Hepatocyte (in vitro differentiated cells): ENCODE measurements around the gene ACVR2A. TPM values are rescaled to one million over a fixed set of nuclear protein-coding genes. Genes with fewer than 3 reads are reported as not detected.

Experiments used
- DNase-seq: peaks from one replicate; pipeline ENCODE4 v3.0.0-alpha.2; 2016; ENCODE audit warnings: low spot score
- H2AFZ ChIP-seq: fragments of 200-600 bp; sonication (generic); 2 replicates; pipeline ENCODE4 v1.6.0; 2016; ENCODE audit warnings: antibody characterized with exemption, mild to moderate bottlenecking
- H3K27ac ChIP-seq: fragments of 200-600 bp; sonication (generic); 2 replicates; pipeline ENCODE4 v1.5.1; 2016; ENCODE audit warnings: mild to moderate bottlenecking
- H3K27me3 ChIP-seq: fragments of 200-600 bp; sonication (generic); 2 replicates; pipeline ENCODE4 v1.6.1; 2016
- H3K36me3 ChIP-seq: fragments of 200-600 bp; sonication (generic); replicated peaks from 2 replicates; pipeline ENCODE4 v1.5.1; 2016; ENCODE audit warnings: low read depth; ENCODE audit not compliant: insufficient read depth
- H3K4me1 ChIP-seq: fragments of 200-600 bp; sonication (generic); 2 replicates; pipeline ENCODE4 v1.5.1; 2016; ENCODE audit warnings: mild to moderate bottlenecking, moderate library complexity; ENCODE audit not compliant: insufficient read depth
- H3K4me2 ChIP-seq: fragments of 200-600 bp; sonication (generic); 2 replicates; pipeline ENCODE4 v1.6.0; 2016
- H3K4me3 ChIP-seq: fragments of 200-600 bp; sonication (generic); 2 replicates; pipeline ENCODE4 v1.5.1; 2016; ENCODE audit warnings: mild to moderate bottlenecking
- H3K79me2 ChIP-seq: fragments of 200-600 bp; sonication (generic); 2 replicates; pipeline ENCODE4 v1.6.0; 2017; ENCODE audit warnings: mild to moderate bottlenecking
- H3K9me2 ChIP-seq: fragments of 200-600 bp; sonication (generic); replicated peaks from 2 replicates; pipeline ENCODE4 v1.6.0; 2017; ENCODE audit warnings: mild to moderate bottlenecking; ENCODE audit not compliant: insufficient read depth
- H3K9me3 ChIP-seq: fragments of 200-600 bp; sonication (generic); 2 replicates; pipeline ENCODE4 v1.5.1; 2016; ENCODE audit warnings: low read depth, mild to moderate bottlenecking
- H4K20me1 ChIP-seq: fragments of 200-600 bp; sonication (generic); 2 replicates; pipeline ENCODE4 v1.6.0; 2016; ENCODE audit warnings: mild to moderate bottlenecking; ENCODE audit not compliant: insufficient read depth, poor library complexity, severe bottlenecking
- EZH2 ChIP-seq: fragments of 200-600 bp; sonication (generic); IDR thresholded peaks from 2 replicates; pipeline ENCODE4 v1.6.1; 2016; ENCODE audit warnings: antibody characterized with exemption, mild to moderate bottlenecking, borderline replicate concordance
- EZH2phosphoT487 ChIP-seq: fragments of 200-600 bp; sonication (generic); IDR thresholded peaks from one replicate; pipeline ENCODE4 v1.6.1; 2018; ENCODE audit warnings: antibody characterized with exemption, mild to moderate bottlenecking, low read depth, moderate library complexity; ENCODE audit not compliant: unreplicated experiment, severe bottlenecking
- WGBS: methylation state at CpG from one replicate; pipeline ENCODE4 v1.1.6; 2016; ENCODE audit warnings: low lambda C conversion rate; ENCODE audit errors: missing lambda C conversion rate; 5-methylcytosine and 5-hydroxymethylcytosine counted together
- polyA plus RNA-seq: library from polyadenylated mRNA; unstranded; fragments of >200 nt; fragmentation: Nextera tagmentation; extraction: Ambion mirVana; gene quantifications from 2 replicates; pipeline ENCODE4 v1.2.1, GENCODE V29; 2016
- total RNA-seq: library from RNA; depleted of rRNA; stranded (reverse); fragments of >200 nt; gene quantifications from 2 replicates; pipeline ENCODE4 v1.2.3, GENCODE V29; 2014
- TF ChIP-seq, protein P1 (sequence below): fragments of 200-600 bp; sonication (generic); IDR thresholded peaks from 2 replicates; pipeline ENCODE4 v1.5.1; 2016; ENCODE audit warnings: antibody characterized with exemption, mild to moderate bottlenecking; ENCODE audit not compliant: poor library complexity

The ACVR2A gene
- total and polyA plus RNA-seq, 2 experiments from 2014 or later, result 21.9 to 43.0 TPM

DNA sequence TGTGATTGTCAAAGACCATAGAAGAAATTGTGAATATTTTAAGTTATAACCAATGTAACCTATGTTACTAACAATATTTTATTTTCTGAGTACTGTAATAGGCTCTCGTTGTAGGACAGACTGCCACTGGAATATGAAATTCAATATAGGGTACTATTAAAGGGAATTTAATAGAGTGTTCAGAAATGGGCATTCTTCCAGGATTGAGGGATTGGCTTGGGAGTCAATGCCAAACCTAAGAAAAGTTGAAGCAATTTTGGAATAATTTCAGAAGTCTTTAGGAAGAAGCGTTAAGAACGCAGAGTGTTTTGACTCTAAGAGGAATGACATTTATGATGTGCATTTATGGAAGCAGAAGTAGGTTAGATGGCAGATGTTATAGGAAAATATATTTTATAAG is 79.0 kb downstream of the ACVR2A start:
- Histone ChIP-seq H4K20me1 (no peaks in the 10 kb centered on the region), H3K9me2 (no peaks in the 10 kb centered on the region), H3K4me2 (no peak overlapping the region), H3K27ac (no peak overlapping the region), H2AFZ (no peak overlapping the region), H3K79me2 (no peaks in the 10 kb centered on the region), H3K4me1 (peaks cover 24% of the 10 kb centered on the region), H3K27me3 (no peaks in the 10 kb centered on the region), H3K4me3 (no peak overlapping the region), H3K36me3 (no peaks in the 10 kb centered on the region), H3K9me3 (no peaks in the 10 kb centered on the region)
- 80% methylated on average over 3 of the region's 3 CpGs for WGBS
- DNase-seq, result no peak
- TF ChIP-seq, protein P1, sequence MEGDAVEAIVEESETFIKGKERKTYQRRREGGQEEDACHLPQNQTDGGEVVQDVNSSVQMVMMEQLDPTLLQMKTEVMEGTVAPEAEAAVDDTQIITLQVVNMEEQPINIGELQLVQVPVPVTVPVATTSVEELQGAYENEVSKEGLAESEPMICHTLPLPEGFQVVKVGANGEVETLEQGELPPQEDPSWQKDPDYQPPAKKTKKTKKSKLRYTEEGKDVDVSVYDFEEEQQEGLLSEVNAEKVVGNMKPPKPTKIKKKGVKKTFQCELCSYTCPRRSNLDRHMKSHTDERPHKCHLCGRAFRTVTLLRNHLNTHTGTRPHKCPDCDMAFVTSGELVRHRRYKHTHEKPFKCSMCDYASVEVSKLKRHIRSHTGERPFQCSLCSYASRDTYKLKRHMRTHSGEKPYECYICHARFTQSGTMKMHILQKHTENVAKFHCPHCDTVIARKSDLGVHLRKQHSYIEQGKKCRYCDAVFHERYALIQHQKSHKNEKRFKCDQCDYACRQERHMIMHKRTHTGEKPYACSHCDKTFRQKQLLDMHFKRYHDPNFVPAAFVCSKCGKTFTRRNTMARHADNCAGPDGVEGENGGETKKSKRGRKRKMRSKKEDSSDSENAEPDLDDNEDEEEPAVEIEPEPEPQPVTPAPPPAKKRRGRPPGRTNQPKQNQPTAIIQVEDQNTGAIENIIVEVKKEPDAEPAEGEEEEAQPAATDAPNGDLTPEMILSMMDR, result no peak
- TF ChIP-seq EZH2phosphoT487 (no peak), EZH2 (no peak)

DNA sequence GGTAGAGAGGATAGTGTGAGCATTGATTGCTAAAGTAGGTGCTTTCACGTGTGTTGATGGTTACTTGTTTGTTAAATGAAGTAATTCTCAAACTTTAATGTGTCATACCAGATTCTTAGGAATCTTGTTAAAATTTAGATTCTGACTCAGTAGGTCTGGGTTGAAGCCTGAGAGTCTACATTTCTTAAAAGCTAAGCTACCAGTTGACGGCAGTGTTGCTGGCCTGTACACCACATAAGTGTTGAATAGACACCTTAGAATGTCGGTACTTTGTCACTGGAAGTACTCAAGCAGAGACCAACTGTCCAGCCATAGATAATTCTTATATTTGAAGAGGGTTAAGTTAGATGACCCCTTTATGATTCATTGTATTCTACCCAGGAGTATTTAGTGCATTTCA is 79.8 kb downstream of the ACVR2A start:
- TF ChIP-seq, protein P1, result no peak
- TF ChIP-seq EZH2, result no peak
- no peak for TF ChIP-seq EZH2phosphoT487
- Histone ChIP-seq H3K4me2 (no peak overlapping the region), H3K36me3 (no peaks in the 10 kb centered on the region), H2AFZ (no peak overlapping the region), H3K9me3 (no peaks in the 10 kb centered on the region), H3K27ac (no peak overlapping the region), H4K20me1 (no peaks in the 10 kb centered on the region), H3K79me2 (no peaks in the 10 kb centered on the region), H3K27me3 (no peaks in the 10 kb centered on the region), H3K4me1 (peaks cover 24% of the 10 kb centered on the region), H3K9me2 (no peaks in the 10 kb centered on the region), H3K4me3 (no peak overlapping the region)
- DNase-seq, result no peak
- 89% methylated on average over 3 of the region's 3 CpGs for WGBS

DNA sequence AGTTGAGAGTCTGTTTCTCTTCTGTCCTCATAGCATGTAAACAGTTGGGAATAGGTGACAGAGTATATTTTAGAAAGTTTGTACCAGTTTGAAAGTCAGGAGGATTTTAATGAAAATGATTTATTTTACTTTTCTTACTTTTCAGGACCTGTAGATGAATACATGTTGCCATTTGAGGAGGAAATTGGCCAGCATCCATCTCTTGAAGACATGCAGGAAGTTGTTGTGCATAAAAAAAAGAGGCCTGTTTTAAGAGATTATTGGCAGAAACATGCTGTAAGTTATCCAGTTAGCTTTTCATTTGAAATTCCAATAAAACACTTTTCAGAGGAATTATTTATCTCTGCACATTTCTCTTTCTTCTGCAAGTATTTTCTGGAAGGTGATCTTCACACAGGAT is 81.1 kb downstream of the ACVR2A start:
- Histone ChIP-seq H3K9me3 (no peaks in the 10 kb centered on the region), H3K27me3 (no peaks in the 10 kb centered on the region), H3K9me2 (no peaks in the 10 kb centered on the region), H3K27ac (peak overlapping the region; percentile 75), H4K20me1 (no peaks in the 10 kb centered on the region), H3K4me1 (peaks cover 24% of the 10 kb centered on the region), H3K4me3 (no peak overlapping the region), H3K79me2 (no peaks in the 10 kb centered on the region), H2AFZ (no peak overlapping the region), H3K36me3 (no peaks in the 10 kb centered on the region), H3K4me2 (no peak overlapping the region)
- no peak for DNase-seq
- TF ChIP-seq EZH2phosphoT487, result no peak
- no peak for TF ChIP-seq EZH2
- TF ChIP-seq, protein P1, result no peak

DNA sequence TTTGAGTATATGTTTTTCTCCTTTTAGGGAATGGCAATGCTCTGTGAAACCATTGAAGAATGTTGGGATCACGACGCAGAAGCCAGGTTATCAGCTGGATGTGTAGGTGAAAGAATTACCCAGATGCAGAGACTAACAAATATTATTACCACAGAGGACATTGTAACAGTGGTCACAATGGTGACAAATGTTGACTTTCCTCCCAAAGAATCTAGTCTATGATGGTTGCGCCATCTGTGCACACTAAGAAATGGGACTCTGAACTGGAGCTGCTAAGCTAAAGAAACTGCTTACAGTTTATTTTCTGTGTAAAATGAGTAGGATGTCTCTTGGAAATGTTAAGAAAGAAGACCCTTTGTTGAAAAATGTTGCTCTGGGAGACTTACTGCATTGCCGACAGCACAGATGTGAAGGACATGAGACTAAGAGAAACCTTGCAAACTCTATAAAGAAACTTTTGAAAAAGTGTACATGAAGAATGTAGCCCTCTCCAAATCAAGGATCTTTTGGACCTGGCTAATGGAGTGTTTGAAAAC is 82.3 kb downstream of the ACVR2A start:
- Histone ChIP-seq H3K9me3 (no peaks in the 10 kb centered on the region), H3K9me2 (no peaks in the 10 kb centered on the region), H3K79me2 (no peaks in the 10 kb centered on the region), H3K27me3 (no peaks in the 10 kb centered on the region), H3K4me3 (no peak overlapping the region), H4K20me1 (no peaks in the 10 kb centered on the region), H2AFZ (no peak overlapping the region), H3K4me1 (peaks cover 24% of the 10 kb centered on the region), H3K27ac (peak overlapping the region; percentile 75), H3K36me3 (no peaks in the 10 kb centered on the region), H3K4me2 (peak overlapping the region; percentile 35)
- peak; percentile 51 for DNase-seq
- WGBS, result 71% methylated on average over 4 of the region's 4 CpGs
- TF ChIP-seq, protein P1, result no peak
- TF ChIP-seq EZH2, result no peak
- no peak for TF ChIP-seq EZH2phosphoT487
